ENCODE data around the gene DRAM1. TPM values are rescaled to one million over a fixed set of nuclear protein-coding genes. Genes with fewer than 3 reads are reported as not detected.

The DRAM1 gene
- total and polyA plus RNA-seq, 9 of the 15 experiments (the other 6 are each of a cell fraction or from before 2014, with no cell fraction given) = 1.4 to 4.3 (median 2.7) TPM

- TF ChIP-seq TRIM28 (IDR thresholded peaks at IDR 0.05) (0 out of 2 replicates have a peak, but pooled peaks have one; percentile 16), FOXM1 (IDR thresholded peaks at IDR 0.05; ENCODE audit: low read depth) (0 out of 2 replicates have a peak, but pooled peaks have one; percentile 11), FOXM1 (CRISPR knock-in tag; IDR thresholded peaks at IDR 0.05; ENCODE audit: low read depth) (no peak), CEBPG (CRISPR knock-in tag; IDR thresholded peaks at IDR 0.05) (no peak), CEBPG (tag; conservative IDR thresholded peaks at IDR 0.05 in 1 of 2, IDR thresholded peaks at IDR 0.05 in 1 of 2) (no peak), MYC (IDR thresholded peaks at IDR 0.05; ENCODE audit: low read depth, low read length) (0 out of 2 replicates have a peak, but pooled peaks have one; percentile 22), MYC (CRISPR knock-in tag; IDR thresholded peaks at IDR 0.05; ENCODE audit: borderline replicate concordance, low read depth) (no peak), PTTG1 (tag; IDR thresholded peaks at IDR 0.05; ENCODE audit: low read depth) (peak; percentile 53; the same call in 1 of the 2 replicates), SIX5 (IDR thresholded peaks at IDR 0.05; ENCODE audit: borderline replicate concordance in 1 of 2, insufficient read depth in 1 of 2, low read depth in 1 of 2, low read length in 2 of 2) (no peak), ARNT (IDR thresholded peaks at IDR 0.05) (no peak), WHSC1 (IDR thresholded peaks at IDR 0.05; ENCODE audit: low read length) (no peak), NR4A1 (CRISPR knock-in tag; IDR thresholded peaks at IDR 0.05) (no peak), NR4A1 (tag; IDR thresholded peaks at IDR 0.05) (peak; percentile 84), YY1 (IDR thresholded peaks at IDR 0.05; ENCODE audit: borderline replicate concordance in 1 of 3, control insufficient read depth in 1 of 3, extremely low read depth in 1 of 3, insufficient read depth in 3 of 3, insufficient read length in 1 of 3, insufficient replicate concordance in 2 of 3, low read depth in 1 of 3, low read length in 2 of 3) (peak in 1 of 3 experiments; percentile 54), CC2D1A (IDR thresholded peaks at IDR 0.05) (peak; percentile 43), TAF9B (IDR thresholded peaks at IDR 0.05; ENCODE audit: partially characterized antibody) (peak; percentile 7), CCNT2 (IDR thresholded peaks at IDR 0.05; ENCODE audit: borderline replicate concordance, extremely low read depth, insufficient read length, low read depth, low read length) (no peak), HEY1 (CRISPR knock-in tag; IDR thresholded peaks at IDR 0.05; ENCODE audit: borderline replicate concordance) (no peak), NFIX (CRISPR knock-in tag; IDR thresholded peaks at IDR 0.05; ENCODE audit: low read depth) (no peak), ZNF57 (CRISPR knock-in tag; IDR thresholded peaks at IDR 0.05) (no peak), ZBTB11 (CRISPR knock-in tag; IDR thresholded peaks at IDR 0.05) (no peak), SPI1 (IDR thresholded peaks at IDR 0.05; ENCODE audit: borderline replicate concordance, low read depth, low read length) (peak; percentile 44; the same call in 1 of the 2 replicates), ATF3 (IDR thresholded peaks at IDR 0.05) (no peak), ATF3 (CRISPR knock-in tag; conservative IDR thresholded peaks at IDR 0.05) (no peak), ZNF316 (IDR thresholded peaks at IDR 0.05) (no peak), TEAD2 (tag; IDR thresholded peaks at IDR 0.05) (no peak)
Observed at GRCh38 chr12:101855976-101856375, 21.4 kb upstream of the DRAM1 start (continued).

Data from K562 (cell line).